Endothelial cell of umbilical vein (primary cell): ENCODE results near the gene FYN. TPM values are rescaled to one million over a fixed set of nuclear protein-coding genes. Genes with fewer than 3 reads are reported as not detected.

Source experiments
- BruUV-seq: library from RNA; stranded (reverse); fragments of 400-500 nt; replicated peaks from 2 replicates; lab custom pipeline; 2021; lab: Mats Ljungman, UMichigan
- CTCF ChIA-PET: fragments of 300-600, 350-600 bp; sonication (Branson Sonifier 250); formaldehyde crosslinking; loops from one replicate; lab custom pipeline; 2021; ENCODE audit warnings: antibody characterized with exemption, inconsistent platforms; lab: Charles Lee
- POLR2A ChIA-PET: fragments of 300-600, 350-600 bp; sonication (Branson Sonifier 250); formaldehyde crosslinking; loops from one replicate; lab custom pipeline; 2021; ENCODE audit warnings: antibody characterized with exemption, inconsistent platforms; lab: Charles Lee
- DNase-seq: peaks from one replicate; pipeline ENCODE4 v3.0.0-alpha.2; 2011; ENCODE audit warnings: low read depth, low spot score
- FAIRE-seq: peaks from 2 replicates; lab custom pipeline; 2011; peaks lifted over from hg19 to GRCh38; lab: Jason Lieb, UNC
- H2AFZ ChIP-seq: 2 replicates; pipeline ENCODE4 v1.6.0; 2012; ENCODE audit warnings: low read depth, low read length, control low read depth, inconsistent platforms
- H3K27ac ChIP-seq: 2 replicates; pipeline ENCODE4 v1.5.1; 2011; ENCODE audit warnings: low read depth, mild to moderate bottlenecking, control low read depth, low read length, moderate library complexity; ENCODE audit not compliant: insufficient read depth
- H3K27me3 ChIP-seq, 2 experiments: 2 replicates each; pipeline versions ENCODE4 v1.6.0 to v1.6.1; 2011; ENCODE audit warnings: low read length in 2 of 2, mixed read lengths in 1 of 2; ENCODE audit not compliant: control insufficient read depth in 2 of 2, insufficient read depth in 2 of 2
- H3K36me3 ChIP-seq, 2 experiments: 2 replicates in 1 of 2; 3 replicates in 1 of 2; pipeline ENCODE4 v1.5.1; 2011; ENCODE audit warnings: low read length in 2 of 2, mild to moderate bottlenecking in 1 of 2, moderate library complexity in 1 of 2; ENCODE audit not compliant: control insufficient read depth in 2 of 2, insufficient read depth in 2 of 2; ENCODE audit errors: extremely low read depth in 1 of 2
- H3K4me1 ChIP-seq: 3 replicates; pipeline ENCODE4 v1.5.1; 2011; ENCODE audit warnings: mild to moderate bottlenecking, low read length; ENCODE audit not compliant: control insufficient read depth, insufficient read depth; ENCODE audit errors: extremely low read depth
- H3K4me2 ChIP-seq: 2 replicates; pipeline ENCODE4 v1.6.1; 2011; ENCODE audit warnings: low read length, control low read depth, mixed read lengths; ENCODE audit not compliant: insufficient read depth
- H3K4me3 ChIP-seq, 3 experiments: fragments of 200-600 bp in 1 of 3; sonication (generic), shearing (Covaris generic) in 1 of 3; replicated peaks in 1 of 3; 2 replicates each; pipeline ENCODE4 v1.5.1; 2011 to 2016; ENCODE audit warnings: control low read depth in 3 of 3, low read length in 3 of 3, mild to moderate bottlenecking in 2 of 3, inconsistent platforms in 1 of 3, low read depth in 1 of 3, moderate library complexity in 1 of 3; ENCODE audit not compliant: insufficient read depth in 1 of 3
- H3K79me2 ChIP-seq: 2 replicates; pipeline ENCODE4 v1.6.0; 2012; ENCODE audit warnings: low read length, inconsistent platforms; ENCODE audit not compliant: control insufficient read depth, insufficient read depth
- H3K9ac ChIP-seq: replicated peaks from 2 replicates; pipeline ENCODE3; 2011; ENCODE audit warnings: low read length, control low read depth; ENCODE audit not compliant: insufficient read depth; ENCODE audit errors: extremely low read depth
- H3K9me1 ChIP-seq: replicated peaks from 3 replicates; pipeline ENCODE4 v1.6.0; 2011; ENCODE audit warnings: mild to moderate bottlenecking, low read length; ENCODE audit not compliant: control insufficient read depth, insufficient read depth; ENCODE audit errors: extremely low read depth
- H3K9me3 ChIP-seq: replicated peaks from 2 replicates; pipeline ENCODE4 v1.5.1; 2012; ENCODE audit warnings: low read length, inconsistent platforms; ENCODE audit not compliant: control insufficient read depth, insufficient read depth
- H4K20me1 ChIP-seq: replicated peaks from 2 replicates; pipeline ENCODE3; 2011; ENCODE audit warnings: mild to moderate bottlenecking, low read length; ENCODE audit not compliant: control insufficient read depth, insufficient read depth; ENCODE audit errors: extremely low read depth
- CTCF ChIP-seq, 2 donors: IDR thresholded peaks; 1 replicate in 1 of 2; 2 replicates in 1 of 2; pipeline ENCODE4 v1.5.1; 2011; ENCODE audit warnings: low read length in 2 of 2, mild to moderate bottlenecking in 2 of 2, moderate library complexity in 2 of 2, control low read depth in 1 of 2, inconsistent platforms in 1 of 2, low read depth in 1 of 2; ENCODE audit not compliant: insufficient read depth in 1 of 2; ENCODE audit errors: extremely low read depth in 1 of 2
- EZH2 ChIP-seq: IDR thresholded peaks from 2 replicates; pipeline ENCODE4 v1.6.1; 2012; ENCODE audit warnings: borderline replicate concordance, low read depth, mild to moderate bottlenecking, moderate library complexity, low read length, inconsistent platforms; ENCODE audit not compliant: severe bottlenecking
- GATA2 ChIP-seq: IDR thresholded peaks from 2 replicates; pipeline ENCODE4 v1.7.0; 2011; ENCODE audit warnings: low read depth, mild to moderate bottlenecking, moderate library complexity, mixed read lengths, low read length; ENCODE audit not compliant: insufficient read length, insufficient read depth
- JUN ChIP-seq: IDR thresholded peaks from 2 replicates; pipeline ENCODE4 v1.6.1; 2011; ENCODE audit warnings: borderline replicate concordance, low read depth; ENCODE audit not compliant: insufficient read length, insufficient read depth
- MYC ChIP-seq: IDR thresholded peaks from one replicate; pipeline ENCODE4 v1.6.1; 2011; ENCODE audit warnings: mild to moderate bottlenecking, low read depth, low read length
- POLR2AphosphoS5 ChIP-seq: IDR thresholded peaks from 2 replicates; pipeline ENCODE4 v1.6.1; 2012; ENCODE audit warnings: low read depth, mild to moderate bottlenecking, control low read depth, low read length, moderate library complexity; ENCODE audit not compliant: insufficient read depth
- dilution Hi-C: fragments of 300-500 bp; cut with MboI; formaldehyde crosslinking; loops from one replicate; pipeline ENCODE4 v1.15.0; 2019; ENCODE audit warnings: low sequenced_read_pairs; ENCODE audit not compliant: extremely low pct_ligation_motif_present
- intact Hi-C: fragments of 100-400 bp; cut with micrococcal nuclease; formaldehyde crosslinking; loops from one replicate; pipeline ENCODE4 v1.10.0; 2022
- polyA plus RNA-seq, 4 experiments: library from polyadenylated mRNA; depleted of rRNA in 3 of 4; stranded (reverse) in 3 of 4; unstranded in 1 of 4; fragments of >200 nt; gene quantifications; 2 replicates each; pipeline versions ENCODE4 v1.2.1 to v1.2.3, GENCODE V29; 2011 to 2012; ENCODE audit warnings: missing spikeins in 1 of 4
- total RNA-seq: library from RNA; stranded (reverse); gene quantifications from 2 replicates; pipeline ENCODE4 v1.2.3, GENCODE V29; 2021

Gene FYN
- total and polyA plus RNA-seq, 2 donors (not counting 3 experiments of a cell fraction or from before 2014, with no cell fraction given), result 69.0 to 143 TPM

- no peaks in the 10 kb centered on the region for H3K9me3 ChIP-seq
- CTCF ChIA-PET, result interaction anchor here (0.5 to 2.0 kb wide), 18 partner anchors 12 to 388 kb away, joined by 3 to 12 read pairs (median 3); no protein-coding TSS in a partner anchor
- no peaks in the 10 kb centered on the region for H3K27me3 ChIP-seq
- peak overlapping the region; percentile 76 to 96 (median 85) for H3K4me3 ChIP-seq
- intact Hi-C loops (loop anchor here (2.0 to 5.0 kb wide), 2 partner anchors 15 to 392 kb away; partner anchors contain the start of gene REV3L), dilution Hi-C loops (no loop called here)
- peak overlapping the region; percentile 59 for H3K27ac ChIP-seq
- BruUV-seq, result no TSS peak
- no peak for TF ChIP-seq MYC
- TF ChIP-seq JUN, result no peak
- TF ChIP-seq GATA2, result no peak
- no peak for TF ChIP-seq CTCF (IDR thresholded peaks at IDR 0.05; ENCODE audit: extremely low read depth in 1 of 2, insufficient read depth in 1 of 2, low read depth in 1 of 2, low read length in 2 of 2)
- no peak for TF ChIP-seq POLR2AphosphoS5
- no peak for TF ChIP-seq EZH2
- H2AFZ ChIP-seq, result peak overlapping the region; percentile 71
- H3K9ac ChIP-seq, result peak overlapping the region; percentile 40
- H3K9me1 ChIP-seq, result no peaks in the 10 kb centered on the region
- peaks cover 36% of the 10 kb centered on the region for H3K79me2 ChIP-seq
- FAIRE-seq, result peak; percentile 79
- POLR2A ChIA-PET, result no interaction called here
- no peaks in the 10 kb centered on the region for H3K36me3 ChIP-seq
- H4K20me1 ChIP-seq, result peaks cover 3% of the 10 kb centered on the region
- peaks cover 30% of the 10 kb centered on the region for H3K4me1 ChIP-seq
- peak; percentile 81 for DNase-seq
- peak overlapping the region; percentile 98 for H3K4me2 ChIP-seq
Observed at GRCh38 chr6:111874025-111874415, 768 bp upstream of the FYN start.
